Hematopoietic multipotent progenitor cell treated with erythropoietin and hydrocortisone succinate and interleukin-3 and kit ligand, for 15 days (in vitro differentiated cells): ENCODE results near the gene RAC3.

Experiments
- DNase-seq: peaks from one replicate; pipeline ENCODE4 v3.0.0-alpha.2; 2015; ENCODE audit warnings: low spot score

Gene RAC3

DNA sequence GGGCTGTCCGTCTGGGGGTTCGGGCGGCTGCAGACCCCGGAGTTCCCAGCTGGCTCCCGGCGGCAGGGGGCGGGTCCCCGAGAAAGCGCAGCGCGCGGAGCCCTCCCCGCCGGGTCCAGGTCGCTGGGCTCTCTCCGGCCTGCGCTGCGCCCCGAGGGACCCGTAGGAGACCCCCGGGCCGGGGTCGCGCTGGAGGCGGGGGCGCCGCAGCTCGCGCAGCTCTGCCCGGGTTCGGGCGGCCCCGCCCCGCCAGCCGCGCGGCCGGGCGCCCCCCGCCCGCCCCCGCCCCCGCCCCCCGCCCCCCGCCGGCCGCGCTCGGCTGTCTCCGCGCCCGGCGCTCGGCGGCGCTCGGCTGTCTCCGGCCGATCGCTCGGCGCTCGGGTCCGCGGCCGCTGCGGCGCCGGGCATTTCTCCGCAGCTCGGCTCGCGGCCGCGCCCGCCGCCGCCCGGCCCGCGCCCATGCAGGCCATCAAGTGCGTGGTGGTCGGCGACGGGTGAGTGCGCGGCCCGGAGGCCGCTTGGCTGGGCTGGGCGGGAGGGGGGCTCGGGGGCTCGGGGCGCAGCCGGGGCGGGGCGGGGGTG, at the start of gene RAC3:
Gene RAC3, plus strand, starts transcription at position 376 of the 582 bp plus-strand sequence. Its CDS starts 84 bp downstream, at position 460.
- DNase-seq: no peak

DNA sequence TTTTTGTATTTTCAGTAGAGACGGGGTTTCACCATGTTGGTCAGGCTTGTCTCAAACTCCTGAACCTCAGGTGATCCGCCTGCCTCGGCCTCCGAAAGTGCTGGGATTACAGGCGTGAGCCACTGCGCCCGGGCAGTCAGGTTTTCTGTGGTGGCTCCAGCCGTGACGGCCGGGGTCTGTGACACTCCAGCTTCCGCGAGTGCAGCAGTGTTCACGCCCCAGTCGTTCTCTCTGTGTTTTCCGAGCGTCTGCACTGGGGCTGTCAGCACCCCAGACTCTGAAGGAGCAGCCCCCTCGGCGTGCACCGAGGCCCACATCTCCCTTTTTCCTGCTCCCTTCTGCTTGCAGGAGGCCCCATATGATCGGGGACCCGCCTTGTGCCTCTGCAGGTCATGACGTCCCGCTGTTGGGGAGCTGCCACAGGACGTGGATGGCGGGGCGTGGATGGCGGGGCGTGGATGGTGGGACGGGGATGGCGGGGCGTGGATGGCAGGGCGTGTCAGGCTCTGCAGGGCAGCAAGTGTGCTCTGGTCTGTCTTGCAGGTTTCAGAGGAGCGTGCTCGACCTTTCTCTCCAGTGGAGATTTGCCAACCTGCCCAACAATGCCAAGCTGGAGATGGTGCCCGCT, 48.4 kb upstream of the RAC3 start:
- no peak for DNase-seq

DNA sequence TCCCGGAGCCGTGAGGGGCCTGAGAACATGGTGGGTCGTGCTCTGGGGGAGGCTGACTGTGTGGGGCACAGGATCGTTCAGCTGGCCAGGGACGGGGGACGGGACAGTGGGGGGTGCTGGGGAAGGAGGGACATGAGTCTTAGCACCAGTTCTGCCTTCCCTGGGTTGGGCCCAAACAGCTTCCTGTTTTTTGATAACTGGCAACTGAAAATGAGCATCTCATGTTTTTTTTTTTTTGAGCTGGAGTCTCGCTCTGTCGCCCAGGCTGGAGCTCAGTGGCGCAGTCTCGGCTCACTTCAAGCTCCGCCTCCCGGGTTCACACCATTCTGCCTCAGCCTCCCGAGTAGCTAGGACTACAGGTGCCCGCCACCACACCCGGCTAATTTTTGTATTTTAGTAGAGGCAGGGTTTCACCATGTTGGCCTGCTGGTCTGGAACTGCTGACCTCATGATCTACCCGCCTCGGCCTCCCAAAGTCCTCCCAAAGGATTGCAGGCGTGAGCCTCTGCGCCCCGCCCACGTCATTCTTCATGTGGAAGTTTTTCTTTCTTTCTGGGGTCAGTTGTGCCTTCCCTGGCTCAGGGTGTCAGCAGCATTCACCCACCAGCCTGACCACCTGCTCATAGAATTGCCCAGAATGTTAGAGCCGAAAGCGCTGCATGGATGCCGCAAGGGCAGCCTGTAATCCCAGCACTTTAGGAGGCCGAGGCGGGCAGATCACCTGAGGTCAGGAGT, 47.7 kb upstream of the RAC3 start:
- no peak for DNase-seq

DNA sequence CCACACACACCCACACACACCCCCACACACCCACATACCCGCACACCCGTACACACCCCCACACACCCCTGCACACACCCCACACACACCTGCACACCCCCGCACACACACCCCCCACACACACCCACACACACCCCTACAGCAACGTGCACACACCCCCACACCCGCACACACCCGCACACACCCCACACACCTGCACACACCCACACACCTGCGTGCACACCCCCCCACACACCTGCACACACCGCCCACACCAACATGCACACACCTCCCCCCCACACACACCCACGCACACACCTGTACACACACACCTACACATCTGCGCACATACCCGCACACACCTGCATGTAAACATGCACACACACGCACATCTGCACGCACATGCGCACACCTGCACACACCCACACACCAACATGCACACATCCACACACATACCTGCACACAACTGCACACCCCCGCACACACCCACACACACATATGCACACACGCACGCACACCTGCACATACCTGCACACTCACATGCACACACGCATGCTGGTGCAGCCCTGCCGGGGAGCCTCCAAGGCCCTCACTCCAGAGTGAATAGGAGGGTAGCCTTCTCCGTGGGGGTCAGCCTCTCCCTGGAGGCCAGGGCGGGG, 46.6 kb upstream of the RAC3 start:
- no peak for DNase-seq

DNA sequence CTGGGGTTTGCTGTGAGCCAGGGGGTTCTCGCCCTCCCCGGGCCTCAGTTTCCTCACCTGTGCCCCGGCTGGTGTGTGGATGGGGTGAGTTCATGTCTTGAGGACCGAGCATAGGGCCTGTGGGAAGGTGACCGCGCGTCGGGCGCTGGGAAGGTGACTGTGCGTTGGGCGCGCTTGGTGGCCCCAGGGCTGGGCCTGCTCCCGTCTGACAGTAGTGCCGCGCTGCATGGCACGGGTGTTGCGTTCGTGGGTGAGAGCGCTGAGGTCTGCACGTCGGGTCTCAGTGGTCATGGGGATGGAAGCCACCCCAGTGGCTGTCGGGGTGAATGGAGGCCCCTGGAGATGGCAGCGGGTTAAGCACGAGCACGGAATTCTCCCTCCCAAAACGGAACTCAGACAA, 44.9 kb upstream of the RAC3 start:
- no peak for DNase-seq

DNA sequence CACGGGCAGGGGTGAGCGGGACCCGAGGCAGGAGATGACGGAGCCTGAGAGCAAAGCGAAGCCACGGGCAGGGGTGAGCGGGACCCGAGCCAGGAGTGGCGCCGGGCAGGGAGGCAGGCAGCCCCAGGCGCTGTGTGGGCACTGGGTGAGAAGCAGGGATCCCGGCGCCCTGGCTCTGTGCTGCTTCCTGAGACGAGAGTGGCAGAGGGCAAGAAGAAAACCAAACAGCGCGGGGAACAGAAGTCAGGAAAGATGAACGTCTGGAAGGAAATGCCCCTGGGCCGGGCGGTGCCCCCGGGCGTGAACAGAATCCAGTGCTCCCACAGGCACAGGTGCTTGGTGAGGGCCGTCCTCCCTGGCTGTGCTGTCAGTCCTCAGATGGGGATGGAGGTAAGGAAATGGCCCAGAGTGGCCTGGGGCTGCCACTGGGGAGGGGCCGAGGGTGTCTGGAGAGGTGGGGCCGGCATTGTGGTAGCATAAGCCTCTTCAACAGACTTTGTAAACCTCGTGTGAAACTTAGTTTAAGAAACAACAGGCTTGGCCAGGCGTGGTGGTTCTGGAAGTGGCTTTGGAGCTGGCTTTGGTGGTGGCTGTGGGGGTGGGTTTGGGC, 44.2 kb upstream of the RAC3 start:
- DNase-seq: no peak

DNA sequence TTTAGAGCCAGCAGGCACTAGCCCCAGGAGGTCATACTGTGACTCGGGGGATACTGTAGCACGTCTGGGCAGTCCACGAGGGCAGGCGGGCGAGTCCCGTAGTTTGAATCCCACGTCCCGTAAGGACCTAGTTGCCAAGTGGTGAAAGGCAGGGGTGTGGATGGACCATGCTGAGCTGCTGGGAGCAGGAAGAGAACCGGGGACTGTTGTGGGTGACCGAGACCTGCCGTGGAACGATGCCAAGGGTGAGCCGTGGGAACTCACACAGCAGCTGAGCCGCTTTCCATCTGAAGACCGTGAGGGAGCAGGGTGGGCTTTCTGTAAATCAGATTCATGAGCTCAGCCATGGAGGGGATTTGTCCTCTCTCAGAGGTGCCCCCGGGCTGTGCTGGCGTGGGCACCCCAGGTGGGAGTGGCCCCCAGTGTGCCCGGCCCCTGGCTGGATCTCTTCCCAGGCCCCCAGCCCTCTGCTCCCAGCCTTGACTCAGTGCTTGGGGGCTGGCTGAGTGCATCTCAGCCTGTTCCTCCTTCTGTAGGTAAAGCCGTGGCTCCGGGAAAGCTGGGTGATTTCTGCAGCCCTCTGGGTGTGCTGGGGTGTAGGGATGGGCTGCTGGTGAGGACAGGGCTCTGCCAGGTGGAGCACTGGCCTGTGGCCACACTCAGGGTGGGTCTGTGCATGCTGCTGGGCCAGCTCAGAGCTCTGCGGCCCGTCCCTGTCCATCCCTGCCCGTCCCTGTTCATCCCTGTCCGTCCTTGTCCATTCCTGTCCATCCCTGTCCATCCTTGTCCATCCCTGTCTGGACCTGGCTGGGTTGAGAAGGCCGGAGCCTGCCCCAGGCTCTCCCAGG, 40.4 kb upstream of the RAC3 start:
- DNase-seq: no peak

DNA sequence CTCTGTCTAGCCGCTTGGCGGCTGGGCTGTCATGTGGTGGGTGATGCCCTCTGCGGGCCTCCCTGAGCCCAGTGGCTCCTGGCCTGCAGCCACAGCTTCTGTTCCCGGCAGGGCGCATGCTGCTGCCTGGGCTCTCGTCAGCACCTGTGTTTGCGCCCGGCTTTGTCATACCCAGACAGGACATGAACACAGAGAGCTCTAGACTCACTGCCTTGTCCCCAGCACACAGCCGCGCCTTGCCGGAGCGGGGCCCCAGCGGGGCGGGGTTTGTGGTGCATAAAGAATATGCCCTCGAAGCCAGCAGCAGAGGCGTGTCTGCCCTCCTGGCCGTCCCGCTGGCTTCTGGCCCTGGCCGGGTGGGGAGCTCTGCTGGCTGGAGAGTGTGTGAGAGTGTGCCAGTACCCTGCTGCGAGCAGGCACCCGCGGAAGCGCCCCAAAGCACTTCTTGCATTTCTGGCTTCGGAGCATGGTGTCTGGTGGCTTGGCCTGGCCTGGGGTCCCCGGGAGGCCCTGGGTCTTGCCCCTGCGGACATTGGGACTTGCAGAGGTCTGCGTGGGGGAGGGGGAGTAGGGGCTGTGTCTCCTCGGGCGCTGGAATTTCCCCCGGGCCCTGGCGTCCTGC, 39.7 kb upstream of the RAC3 start:
- DNase-seq: peak; percentile 31

DNA sequence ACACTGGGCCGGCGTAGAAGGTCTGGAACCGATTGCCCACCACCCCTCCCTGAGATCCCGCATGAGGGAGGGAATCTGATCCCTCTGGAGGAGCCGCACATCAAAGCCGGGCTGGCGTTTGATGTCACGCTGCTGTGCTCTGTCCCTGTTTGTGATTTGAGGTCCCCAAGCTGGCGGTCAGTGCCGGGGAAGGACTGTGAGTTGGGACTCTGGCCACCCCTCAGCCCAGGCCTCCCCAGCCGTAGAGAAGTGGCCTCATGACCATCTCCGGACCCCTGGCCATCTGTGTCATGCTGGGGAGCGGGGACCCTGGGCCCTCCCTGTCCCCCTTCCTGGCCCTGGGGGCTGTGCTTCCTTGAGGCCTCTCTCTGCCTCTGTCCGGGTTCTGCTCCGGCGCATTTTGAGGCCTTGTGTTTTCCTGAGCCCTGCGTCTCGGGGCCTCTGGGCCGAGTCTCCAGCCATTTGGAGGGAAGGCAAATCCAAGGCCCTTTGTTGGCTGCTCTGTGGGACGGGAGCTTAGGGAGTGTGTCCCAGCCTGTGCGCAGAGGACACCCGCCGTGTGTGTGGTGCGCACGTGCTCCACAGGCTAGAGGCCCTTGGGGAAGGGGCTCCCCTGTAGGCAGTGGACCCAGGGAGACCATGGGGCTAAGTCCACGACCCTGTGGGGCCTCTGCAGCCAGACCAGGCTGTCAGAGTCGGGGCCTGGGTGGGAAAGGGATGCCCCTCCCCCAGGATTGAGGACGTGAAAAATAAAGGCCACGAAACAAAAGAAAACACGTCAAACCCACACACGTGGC, 39.0 kb upstream of the RAC3 start:
- no peak for DNase-seq

DNA sequence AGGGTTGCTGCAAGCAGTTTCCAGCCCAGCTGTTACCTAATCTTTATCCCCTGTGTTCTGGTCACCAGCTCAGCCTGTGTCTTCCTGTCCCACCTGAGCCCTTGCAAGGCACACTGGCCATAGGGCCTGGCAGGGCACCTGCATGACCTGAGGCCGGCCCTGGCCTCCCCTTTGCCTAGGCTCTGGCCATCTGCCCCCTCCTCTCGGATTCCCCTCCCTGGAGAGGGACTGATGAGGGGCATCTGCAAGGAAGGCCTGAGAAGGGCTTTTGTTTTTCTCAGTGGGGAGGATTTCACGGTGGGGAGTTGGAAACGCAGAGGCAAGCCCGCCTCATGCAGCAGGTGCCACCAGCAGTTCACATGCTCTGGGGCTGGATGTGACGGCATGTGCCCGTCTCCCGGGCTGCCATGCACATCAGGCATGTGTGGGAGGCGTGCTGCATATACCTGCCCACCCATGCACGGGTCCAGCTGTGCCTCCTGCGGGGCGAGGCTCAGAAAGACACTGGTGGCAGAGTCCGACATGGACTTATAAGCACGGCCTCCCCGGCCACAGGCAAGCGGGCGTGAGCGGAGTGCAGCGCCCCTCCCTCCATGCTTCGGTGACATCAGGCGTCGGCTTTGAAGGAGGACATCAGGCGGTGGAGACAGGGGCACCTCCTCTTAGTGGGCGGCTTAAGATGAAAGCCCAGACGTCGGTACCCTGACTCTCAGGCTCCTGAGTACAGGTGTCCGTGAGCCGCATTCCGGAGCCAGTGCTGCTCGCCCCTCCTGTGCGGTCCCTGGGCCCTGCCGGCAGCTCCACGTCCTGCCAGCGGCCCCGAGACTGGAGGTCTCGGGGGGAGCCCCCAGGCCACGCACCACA, 37.5 kb upstream of the RAC3 start:
- no peak for DNase-seq

DNA sequence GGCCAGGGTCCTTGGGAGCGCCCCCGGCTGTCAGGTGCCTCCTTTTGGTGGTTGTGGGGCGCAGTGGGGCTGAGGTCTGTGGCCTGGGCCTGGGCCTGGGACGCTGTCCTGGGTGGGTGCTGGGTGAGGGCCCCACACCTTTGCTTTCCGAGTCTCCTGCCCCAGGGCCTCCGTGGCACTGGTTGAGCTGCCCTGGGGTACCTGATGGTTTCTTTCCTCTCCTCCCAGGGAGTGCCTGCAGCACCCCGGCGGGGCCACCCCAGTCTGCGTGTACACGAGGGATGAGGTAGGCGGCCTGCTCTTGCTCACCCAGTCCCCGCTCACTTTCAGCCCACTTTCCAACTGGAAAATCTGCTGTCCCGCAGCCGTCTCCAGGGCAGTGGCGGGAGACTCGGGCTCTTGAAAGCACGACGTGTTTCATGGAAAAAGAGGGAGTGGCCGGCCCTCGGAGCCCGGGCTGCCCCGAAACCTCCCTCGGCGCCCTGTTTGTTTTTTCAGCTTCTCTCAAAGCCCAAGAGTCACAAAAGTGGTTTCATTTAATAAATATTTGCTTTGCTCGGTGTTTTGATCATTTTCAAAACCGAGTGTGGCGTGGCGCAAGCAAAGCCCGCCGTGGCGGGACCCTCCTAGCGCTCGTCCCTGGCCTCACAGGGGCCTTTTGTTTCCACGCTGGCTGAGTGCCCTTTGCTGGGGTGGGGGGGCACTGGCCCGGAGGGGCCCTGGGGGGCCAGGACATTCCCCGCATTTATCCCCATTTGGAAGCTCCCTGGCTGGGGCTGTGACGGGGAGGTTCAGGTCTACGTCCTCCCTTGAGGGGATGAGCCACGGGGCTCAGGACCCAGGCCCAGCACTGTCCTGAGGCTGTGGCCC, 36.6 kb upstream of the RAC3 start:
- DNase-seq: no peak

DNA sequence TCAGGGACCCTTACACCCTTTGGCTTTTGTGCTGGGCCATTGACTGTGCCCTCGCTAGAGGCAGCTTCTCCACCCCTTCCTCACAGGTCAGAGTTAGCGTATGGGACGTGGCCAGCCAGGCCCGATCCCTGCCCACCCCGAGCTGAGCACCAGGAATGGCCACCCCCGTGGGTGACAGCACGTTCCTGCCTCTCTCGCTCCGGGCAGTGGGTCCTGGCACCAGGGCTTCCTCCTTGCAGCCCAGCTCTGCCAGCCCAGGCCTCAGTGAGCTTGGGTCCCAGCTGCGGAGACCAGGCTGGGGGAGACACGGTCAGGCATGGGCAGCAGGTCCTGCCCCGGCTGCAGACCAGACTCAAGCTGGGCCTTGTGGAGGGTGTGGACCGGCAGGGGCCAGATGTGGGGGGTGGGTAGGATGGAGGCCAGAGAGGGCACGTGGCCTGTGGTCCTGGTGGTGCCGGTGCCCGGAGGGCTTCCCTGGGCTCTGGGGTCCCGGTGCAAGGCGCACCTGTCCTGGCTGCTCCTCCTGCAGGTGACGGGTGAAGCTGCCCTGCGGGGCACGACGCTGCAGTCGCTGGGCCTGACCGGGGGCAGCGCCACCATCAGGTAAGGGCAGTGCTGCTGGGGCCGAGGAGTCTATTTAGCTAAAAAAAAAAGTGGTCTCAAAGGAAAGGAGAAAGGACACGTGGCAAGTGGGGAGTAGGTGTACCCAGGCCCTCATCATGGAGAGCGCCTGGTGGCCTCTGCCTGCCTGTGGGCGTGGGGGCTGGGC, 35.8 kb upstream of the RAC3 start:
- DNase-seq: no peak

DNA sequence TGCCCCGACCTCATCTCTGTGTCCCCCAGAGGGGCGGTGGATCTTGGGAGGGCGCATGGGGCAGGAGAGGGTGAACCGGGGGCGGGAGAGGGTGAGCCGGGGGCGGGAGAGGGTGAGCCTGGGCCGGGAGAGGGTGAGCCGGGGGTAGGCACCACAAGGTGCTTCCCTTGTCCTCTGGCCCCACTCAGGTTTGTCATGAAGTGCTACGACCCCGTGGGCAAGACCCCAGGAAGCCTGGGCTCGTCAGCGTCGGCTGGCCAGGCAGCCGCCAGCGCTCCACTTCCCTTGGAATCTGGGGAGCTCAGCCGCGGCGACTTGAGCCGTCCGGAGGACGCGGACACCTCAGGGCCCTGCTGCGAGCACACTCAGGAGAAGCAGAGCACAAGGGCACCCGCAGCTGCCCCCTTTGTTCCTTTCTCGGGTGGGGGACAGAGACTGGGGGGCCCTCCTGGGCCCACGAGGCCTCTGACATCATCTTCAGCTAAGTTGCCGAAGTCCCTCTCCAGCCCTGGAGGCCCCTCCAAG, 35.2 kb upstream of the RAC3 start:
- DNase-seq: no peak

DNA sequence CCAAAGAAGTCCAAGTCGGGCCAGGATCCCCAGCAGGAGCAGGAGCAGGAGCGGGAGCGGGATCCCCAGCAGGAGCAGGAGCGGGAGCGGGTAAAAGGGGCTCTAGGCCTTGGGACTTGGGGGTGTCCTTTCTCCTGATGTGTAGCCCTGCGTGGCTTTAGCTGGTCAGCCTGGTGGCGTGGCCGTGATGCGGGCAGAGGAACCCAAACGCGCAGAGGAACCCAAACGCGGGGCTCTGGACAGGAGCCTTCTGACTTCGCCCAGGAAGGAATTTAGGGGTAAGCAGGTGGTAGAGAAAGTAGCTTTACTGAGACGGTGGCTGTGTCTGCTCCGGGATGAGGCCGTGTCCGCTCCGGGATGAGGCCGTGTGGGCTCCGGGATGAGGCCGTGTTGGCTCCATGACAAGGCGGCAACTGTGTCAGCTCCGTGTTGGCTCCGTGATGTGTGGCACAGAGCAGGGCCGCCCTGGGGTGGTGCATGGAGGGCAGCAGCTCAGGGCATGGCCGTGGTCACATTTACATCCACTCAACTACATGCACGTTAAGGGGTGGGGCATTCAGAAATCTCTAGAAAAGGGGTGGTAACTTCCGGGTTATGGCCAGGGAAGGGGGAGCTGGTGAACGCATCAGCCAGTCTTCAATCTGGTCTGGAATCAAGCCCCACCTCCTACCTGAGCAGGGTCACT, 34.6 kb upstream of the RAC3 start:
- no peak for DNase-seq

DNA sequence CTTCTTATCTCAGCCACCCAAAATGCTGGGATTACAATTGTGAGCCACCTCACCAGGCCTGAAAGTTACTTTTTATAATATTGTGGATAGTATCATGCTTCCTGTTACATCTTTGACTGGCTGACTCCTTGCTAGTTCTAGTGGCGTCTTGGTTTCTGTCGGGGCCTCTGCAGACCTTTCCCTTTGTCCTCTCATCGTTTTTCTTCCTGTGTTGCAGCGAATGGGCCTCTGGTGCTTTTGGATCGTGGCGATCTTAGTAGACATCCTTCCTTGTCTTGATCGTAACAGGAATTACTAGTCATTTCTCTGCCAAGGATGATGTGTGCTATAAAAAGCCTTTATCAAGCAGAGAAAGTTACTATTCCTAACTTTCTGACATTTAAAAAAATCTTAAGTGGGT, 33.3 kb upstream of the RAC3 start:
- DNase-seq: no peak

DNA sequence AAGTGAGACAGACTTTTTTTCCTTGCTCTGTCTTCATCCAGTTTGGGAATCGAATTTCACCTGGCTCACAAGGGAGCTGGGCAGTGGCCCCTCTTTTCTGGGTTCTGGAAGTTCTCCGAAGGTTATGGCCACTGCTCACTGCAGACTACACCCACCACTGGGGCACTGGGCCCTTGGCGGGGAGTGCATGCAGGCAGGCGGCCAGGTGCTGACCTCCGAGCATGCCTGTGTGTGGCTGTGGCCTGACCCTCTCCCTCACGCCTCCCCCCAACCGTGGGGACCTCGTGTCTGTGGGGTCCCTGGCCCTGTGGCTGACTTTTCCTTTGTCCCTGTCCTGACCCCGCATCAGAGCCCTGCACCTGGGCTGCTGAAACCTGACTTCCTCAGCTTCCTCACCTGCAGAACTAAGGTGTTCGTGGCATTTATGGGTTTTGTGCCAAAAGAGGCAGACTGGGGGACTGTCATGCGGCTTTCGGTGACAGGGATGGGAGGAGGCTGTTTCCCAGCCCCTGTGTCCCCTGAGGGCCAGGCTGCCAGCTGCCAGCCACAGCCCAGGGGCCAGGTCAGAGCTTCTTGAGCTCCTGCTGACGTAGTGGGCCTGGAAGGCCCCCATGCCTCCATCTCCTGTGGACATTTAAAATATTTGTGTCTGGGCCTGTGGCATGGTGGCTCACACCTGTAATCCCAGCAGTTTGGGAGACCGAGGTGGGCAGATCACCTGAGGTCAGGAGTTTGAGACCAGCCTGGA, 32.6 kb upstream of the RAC3 start:
- no peak for DNase-seq
